Right ventricle myocardium inferior (tissue), 1 donor: Measurements from ENCODE around the gene LDLRAP1. TPM values are rescaled to one million over a fixed set of nuclear protein-coding genes. Genes with fewer than 3 reads are reported as not detected.

Source experiments
- ATAC-seq: fragments of 200-7000 bp; cut with Tn5 transposase; one replicate; pipeline ENCODE4 v1.9.1; 2020; ENCODE audit warnings: mild to moderate bottlenecking, moderate library complexity
- DNase-seq: peaks from one replicate; pipeline ENCODE4 v3.0.0; 2021; ENCODE audit errors: missing footprints
- intact Hi-C: fragments of 100-400 bp; cut with DNase I; formaldehyde crosslinking; loops from one replicate; pipeline ENCODE4 v1.11.0; 2022
- total RNA-seq: library from RNA; stranded (reverse); fragmentation: NEBNext Ultra II Directional; extraction: Animal tissue kit (Norgen Biotek cat#: 25700); gene quantifications from one replicate; pipeline ENCODE4 v1.2.1, GENCODE V29; 2021
- donor health status: DM: no; HTN: yes; CAD: no; lungs with severe emphysema.

Gene LDLRAP1
- total RNA-seq, 1 donor from 2014 or later: 12.3 TPM

GRCh38 chr1:25520446-25521061, 22.9 kb upstream of the LDLRAP1 start:
- DNase-seq (peak; percentile 77), ATAC-seq (no peak)
- intact Hi-C loops: no loop called here

GRCh38 chr1:25522031-25522655, 21.3 kb upstream of the LDLRAP1 start:
- ATAC-seq: no peak
- DNase-seq: no peak
- intact Hi-C loops: no loop called here

- no peak for DNase-seq
- ATAC-seq: no peak
- intact Hi-C loops: no loop called here
Observed at GRCh38 chr1:25523542-25523941, 19.9 kb upstream of the LDLRAP1 start.

- intact Hi-C loops: no loop called here
- no peak for ATAC-seq
Observed at GRCh38 chr1:25524568-25525360, 18.6 kb upstream of the LDLRAP1 start.

GRCh38 chr1:25525361-25525688, 18.1 kb upstream of the LDLRAP1 start:
- intact Hi-C loops: no loop called here
- DNase-seq (no peak), ATAC-seq (no peak)

More at GRCh38 chr1:25524568-25525360, 18.6 kb upstream of the LDLRAP1 start:
- no peak for DNase-seq

- intact Hi-C loops: no loop called here
- DNase-seq (no peak), ATAC-seq (no peak)
Observed at GRCh38 chr1:25526753-25527152, 16.7 kb upstream of the LDLRAP1 start.

GRCh38 chr1:25527226-25527846, 16.1 kb upstream of the LDLRAP1 start:
- ATAC-seq (no peak), DNase-seq (no peak)
- intact Hi-C loops: no loop called here

GRCh38 chr1:25527946-25528595, 15.3 kb upstream of the LDLRAP1 start:
- intact Hi-C loops: no loop called here
- DNase-seq (no peak), ATAC-seq (no peak)

GRCh38 chr1:25528881-25529517, 14.4 kb upstream of the LDLRAP1 start:
- intact Hi-C loops: no loop called here
- DNase-seq (no peak), ATAC-seq (no peak)

- ATAC-seq (peak; percentile 13), DNase-seq (no peak)
- intact Hi-C loops: no loop called here
Observed at GRCh38 chr1:25529518-25530185, 13.8 kb upstream of the LDLRAP1 start.

- intact Hi-C loops: no loop called here
- DNase-seq (no peak), ATAC-seq (no peak)
Observed at GRCh38 chr1:25530186-25531081, 13.0 kb upstream of the LDLRAP1 start.

- intact Hi-C loops: no loop called here
- ATAC-seq: peak; percentile 13
- no peak for DNase-seq
Observed at GRCh38 chr1:25531082-25531461, 12.3 kb upstream of the LDLRAP1 start.

- DNase-seq (no peak), ATAC-seq (no peak)
- intact Hi-C loops: no loop called here
Observed at GRCh38 chr1:25532970-25533369, 10.4 kb upstream of the LDLRAP1 start.

- no peak for ATAC-seq
- intact Hi-C loops: no loop called here
- DNase-seq: no peak
Observed at GRCh38 chr1:25533775-25534409, 9.5 kb upstream of the LDLRAP1 start.

- no peak for DNase-seq
- ATAC-seq: no peak
- intact Hi-C loops: no loop called here
Observed at GRCh38 chr1:25534410-25534788, 9.0 kb upstream of the LDLRAP1 start.

GRCh38 chr1:25536124-25536523, 7.3 kb upstream of the LDLRAP1 start:
- intact Hi-C loops: no loop called here
- ATAC-seq (no peak), DNase-seq (no peak)
